Stimulated activated CD4-positive, alpha-beta T cell treated with anti-CD3 and anti-CD28 coated beads, Interleukin-15, amount 100 ng/mL, for 24 hours (primary cell): ENCODE data around the gene KRTAP4-2.
"Not testable (repeated sequence)": the region's sequence is repeated elsewhere in the genome, so short reads cannot be mapped to it uniquely, and the experiment has no call there.

ENCODE experiments used
- DNase-seq: peaks from one replicate; pipeline ENCODE4 v3.0.0-alpha.2; 2020

The KRTAP4-2 gene

DNA sequence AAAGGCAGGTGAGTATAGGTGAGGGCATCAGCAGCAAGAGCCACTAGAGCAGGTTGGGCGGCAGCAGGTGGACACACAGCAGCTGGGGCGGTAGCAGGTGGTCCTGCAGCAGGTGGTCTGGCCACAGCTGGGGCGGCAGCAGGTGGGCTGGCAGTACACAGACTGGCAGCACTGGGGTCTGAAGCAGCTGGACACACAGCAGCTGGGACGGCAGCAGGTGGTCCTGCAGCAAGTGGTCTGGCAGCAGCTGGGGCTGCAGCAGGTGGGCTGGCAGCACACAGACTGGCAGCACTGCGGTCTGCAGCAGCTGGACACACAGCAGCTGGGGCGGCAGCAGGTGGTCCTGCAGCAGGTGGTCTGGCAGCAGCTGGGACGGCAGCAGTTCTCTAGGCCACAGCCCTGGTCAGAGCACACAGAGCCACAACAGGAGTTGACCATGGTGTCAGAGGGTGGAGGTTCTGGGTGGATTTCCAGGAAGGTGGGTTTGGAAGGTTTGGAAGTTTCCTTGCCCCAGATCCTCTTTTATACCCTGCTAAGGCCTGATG lies at the start of gene KRTAP4-2:
Gene KRTAP4-2 (minus strand): TSS at position 495 of the 545 bp plus-strand sequence. CDS start 57 bp downstream, at position 438.
- no peak for DNase-seq

DNA sequence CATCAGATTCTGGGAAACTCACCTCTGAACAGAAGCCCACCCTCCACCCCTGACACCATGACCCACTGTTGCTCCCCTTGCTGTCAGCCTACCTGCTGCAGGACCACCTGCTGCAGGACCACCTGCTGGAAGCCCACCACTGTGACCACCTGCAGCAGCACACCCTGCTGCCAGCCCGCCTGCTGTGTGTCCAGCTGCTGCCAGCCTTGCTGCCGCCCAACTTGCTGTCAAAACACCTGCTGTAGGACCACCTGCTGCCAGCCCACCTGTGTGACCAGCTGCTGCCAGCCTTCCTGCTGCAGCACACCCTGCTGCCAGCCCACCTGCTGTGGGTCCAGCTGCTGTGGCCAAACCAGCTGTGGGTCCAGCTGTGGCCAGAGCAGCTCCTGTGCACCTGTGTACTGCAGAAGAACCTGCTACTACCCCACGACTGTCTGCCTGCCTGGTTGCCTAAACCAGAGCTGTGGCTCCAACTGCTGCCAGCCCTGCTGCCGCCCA lies 48.6 kb upstream of the KRTAP4-2 start, which contains the start of gene KRTAP9-2:
Gene KRTAP9-2 (plus strand): TSS at position 51 of the 498 bp plus-strand sequence. CDS start 7 bp downstream, at position 58.
- DNase-seq, result not testable (repeated sequence)

DNA sequence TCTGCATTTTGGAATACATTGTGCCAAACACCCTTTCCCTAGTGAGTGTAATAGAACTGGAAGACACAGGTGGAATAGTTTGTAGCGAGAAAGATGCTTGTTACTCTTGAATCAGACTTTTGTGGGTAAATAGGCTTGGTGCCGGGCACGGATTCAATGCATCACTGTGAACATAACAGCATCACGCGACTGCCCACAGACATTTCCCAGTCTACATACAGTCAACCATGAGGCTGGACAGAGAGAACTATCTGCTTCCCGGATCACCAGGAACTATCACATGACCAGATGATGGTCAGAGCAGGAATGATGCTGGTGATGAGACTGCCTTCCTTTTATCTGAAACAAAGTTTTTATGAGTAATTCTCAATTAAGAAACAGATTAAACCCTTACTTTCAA lies 48.0 kb upstream of the KRTAP4-2 start:
- DNase-seq, result no peak

DNA sequence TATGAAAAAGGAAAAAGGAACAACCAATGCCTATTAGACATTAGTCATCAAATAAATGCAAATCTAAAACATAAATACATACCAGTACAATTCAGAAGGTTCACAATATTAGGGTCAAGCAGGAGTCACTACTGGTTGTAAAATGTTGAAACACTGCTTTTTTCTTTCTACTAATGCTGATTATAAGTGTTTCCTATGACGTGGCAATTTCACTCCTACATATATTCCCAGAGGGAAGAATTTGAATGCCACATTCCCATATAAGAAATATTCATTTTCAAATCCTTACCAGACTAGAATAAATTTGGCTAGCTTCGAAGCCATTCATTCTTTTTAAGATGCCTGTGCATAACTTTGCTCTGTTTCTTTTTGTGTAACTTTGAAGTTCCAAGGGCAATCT lies 45.8 kb upstream of the KRTAP4-2 start:
- no peak for DNase-seq

DNA sequence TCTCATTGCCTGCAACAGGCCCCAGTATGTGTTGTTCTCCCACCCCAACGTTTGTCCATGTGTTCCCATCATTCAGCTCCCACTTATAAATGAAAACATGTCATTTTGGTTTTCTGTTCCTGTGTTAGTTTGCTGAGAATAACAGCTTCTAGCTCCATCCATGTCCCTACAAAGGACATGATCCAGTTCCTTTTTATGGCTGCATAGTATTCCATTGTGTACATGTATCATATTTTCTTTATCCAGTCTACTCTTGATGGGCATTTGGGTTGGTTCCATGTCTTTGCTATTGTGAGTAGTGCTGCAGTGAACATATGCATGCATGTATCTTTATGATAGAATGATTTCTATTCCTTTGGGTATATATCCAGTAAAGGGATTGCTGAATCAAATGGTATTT lies 37.7 kb upstream of the KRTAP4-2 start:
- DNase-seq, result no peak

DNA sequence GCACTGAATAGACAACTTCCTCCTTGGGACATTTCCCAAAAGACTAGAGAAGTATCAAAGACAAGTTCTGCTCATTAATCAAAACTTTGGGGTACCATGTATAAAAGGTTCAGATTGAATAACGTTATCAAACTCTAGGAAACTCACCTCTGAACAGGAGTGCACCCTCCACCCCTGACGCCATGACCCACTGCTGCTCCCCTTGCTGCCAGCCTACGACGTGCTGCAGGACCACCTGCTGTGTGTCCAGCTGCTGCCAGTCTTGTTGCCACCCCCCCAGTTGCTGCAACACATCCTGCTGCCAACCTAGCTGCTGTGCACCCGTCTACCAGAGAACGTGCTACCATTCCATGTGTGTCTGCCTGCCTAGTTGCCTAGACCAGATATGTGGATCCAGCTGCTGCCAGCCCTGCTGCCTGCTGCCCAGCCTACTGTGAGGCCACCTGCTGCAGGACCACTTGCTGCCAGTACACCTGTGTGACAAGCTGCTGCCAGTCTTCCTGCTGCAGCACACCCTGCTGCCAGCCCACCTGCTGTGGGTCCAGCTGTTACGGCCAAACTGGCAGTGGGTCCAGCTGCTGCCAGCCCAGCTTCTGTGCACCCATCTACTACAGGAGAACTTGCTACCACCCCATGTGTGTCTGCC lies 34.6 kb upstream of the KRTAP4-2 start:
- no peak for DNase-seq

DNA sequence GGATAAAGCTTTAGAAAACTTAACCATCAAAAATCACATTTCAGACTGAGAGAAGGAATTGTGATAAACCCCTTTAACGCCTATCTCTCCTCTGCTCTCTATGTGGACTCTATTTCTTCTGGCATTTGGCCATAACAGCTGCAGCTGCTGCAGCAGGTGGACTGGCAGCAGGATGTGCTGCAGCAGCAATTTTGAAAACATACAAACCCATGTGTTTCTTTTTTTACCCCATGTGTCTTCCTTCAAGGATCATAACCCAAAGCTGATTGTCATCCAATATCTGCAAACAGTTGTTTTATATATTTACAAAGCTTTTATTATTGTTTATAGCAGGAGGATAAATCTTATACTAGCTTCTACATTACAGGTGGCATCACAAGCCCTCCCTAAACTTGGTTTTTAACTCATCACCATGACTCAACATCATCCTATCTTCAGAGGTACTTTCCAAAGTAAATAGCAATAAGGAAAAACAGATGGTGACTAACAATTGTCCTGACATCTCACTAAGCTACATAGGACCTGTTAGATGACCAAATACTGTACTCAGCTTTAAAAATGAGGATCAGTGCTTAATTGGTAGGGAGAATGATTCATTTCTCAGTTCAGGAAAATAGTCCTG lies 33.9 kb upstream of the KRTAP4-2 start:
- no peak for DNase-seq

DNA sequence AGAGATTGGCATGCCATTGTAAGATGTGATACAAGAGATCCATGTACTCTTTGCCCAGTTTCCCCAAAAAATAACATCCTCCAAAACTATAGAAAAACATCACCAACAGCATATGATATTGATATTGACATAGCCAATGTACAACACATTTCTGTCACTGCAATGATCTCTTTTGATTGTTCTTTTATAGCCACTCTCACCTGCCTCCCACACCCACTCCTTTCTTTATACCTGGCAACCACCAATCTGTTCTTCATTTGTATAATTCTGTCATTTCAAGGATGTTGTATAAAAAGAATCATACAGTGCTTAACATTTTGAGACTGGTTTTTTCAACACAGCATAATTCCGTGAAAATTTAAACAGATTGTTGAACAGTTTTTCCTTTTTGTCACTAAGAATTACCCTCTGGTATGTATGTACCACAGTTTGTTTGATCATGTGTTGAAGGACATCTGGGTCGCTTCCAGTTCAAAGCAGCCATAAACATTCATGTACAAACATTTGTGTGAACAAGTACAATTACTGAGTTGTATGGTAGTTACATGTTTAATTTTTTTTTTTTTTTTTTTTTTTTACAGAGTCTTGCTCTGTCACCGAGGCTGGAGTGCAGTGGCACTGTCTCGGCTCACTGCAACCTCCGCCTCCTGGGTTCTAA lies 21.5 kb upstream of the KRTAP4-2 start:
- no peak for DNase-seq

DNA sequence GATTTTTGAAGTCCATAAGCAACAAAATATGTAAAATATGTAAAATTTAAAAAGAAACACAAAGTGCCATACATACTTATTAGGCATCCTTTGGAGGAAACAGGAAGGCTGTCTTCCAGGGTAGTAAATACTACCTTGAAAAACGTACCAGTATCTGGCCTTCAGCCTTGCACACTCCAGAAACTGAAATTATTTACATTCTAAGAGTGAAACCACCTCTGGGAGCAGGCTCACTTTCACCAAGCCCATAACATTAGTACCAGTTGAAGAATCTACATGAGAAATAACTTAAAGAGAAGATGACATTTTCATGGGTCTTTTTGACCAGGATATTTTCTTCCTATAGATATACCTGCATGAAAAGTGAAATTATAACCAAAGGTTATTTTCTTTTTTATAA lies 18.0 kb upstream of the KRTAP4-2 start:
- no peak for DNase-seq

DNA sequence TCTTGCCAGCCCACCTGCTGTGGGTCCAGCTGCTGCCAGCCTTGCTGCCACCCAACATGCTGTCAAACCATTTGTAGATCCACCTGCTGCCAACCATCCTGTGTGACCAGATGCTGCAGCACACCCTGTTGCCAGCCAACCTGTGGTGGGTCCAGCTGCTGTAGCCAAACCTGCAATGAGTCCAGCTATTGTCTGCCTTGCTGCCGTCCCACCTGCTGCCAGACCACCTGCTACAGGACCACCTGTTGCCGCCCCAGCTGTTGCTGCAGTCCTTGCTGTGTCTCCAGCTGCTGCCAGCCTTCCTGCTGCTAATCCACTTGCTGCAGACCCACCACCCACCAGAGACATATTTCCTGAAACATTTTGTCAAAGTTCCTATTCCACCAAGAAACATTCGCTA lies 12.3 kb upstream of the KRTAP4-2 start:
- no peak for DNase-seq

DNA sequence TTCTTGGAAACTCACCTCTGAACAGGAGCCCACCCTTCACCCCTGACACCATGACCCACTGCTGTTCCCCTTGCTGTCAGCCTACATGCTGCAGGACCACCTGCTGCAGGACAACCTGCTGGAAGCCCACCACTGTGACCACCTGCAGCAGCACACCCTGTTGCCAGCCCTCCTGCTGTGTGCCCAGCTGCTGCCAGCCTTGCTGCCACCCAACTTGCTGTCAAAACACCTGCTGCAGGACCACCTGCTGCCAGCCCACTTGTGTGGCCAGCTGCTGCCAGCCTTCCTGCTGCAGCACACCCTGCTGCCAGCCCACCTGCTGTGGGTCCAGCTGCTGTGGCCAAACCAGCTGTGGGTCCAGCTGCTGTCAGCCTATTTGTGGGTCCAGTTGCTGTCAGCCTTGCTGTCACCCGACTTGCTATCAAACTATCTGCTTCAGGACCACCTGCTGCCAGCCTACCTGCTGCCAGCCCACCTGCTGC lies 11.9 kb upstream of the KRTAP4-2 start, which contains the start of gene KRTAP9-1:
Gene KRTAP9-1 (plus strand): TSS at position 51 of the 482 bp plus-strand sequence. CDS start 0 bp downstream, at position 51.
- not testable (repeated sequence) for DNase-seq

DNA sequence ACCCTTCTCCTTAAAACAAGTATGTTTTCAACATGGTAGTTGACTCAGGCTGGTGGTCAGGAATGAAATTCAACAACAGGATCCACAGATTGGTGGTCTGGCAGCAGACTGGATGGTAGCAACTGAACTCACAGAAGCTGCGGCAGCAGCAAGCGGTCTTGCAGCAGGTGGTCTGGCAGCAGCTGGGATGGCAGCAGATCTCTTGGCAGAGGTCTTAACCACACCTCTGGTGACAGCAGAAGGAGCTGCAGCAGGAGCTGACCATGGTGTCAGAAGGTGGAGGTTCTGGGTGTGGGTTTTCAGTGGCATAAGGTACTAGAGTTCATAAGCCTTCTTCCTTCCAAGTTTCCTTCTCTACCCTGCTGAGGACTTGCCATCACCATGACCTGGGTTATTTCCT lies 8.9 kb upstream of the KRTAP4-2 start:
- DNase-seq, result no peak

DNA sequence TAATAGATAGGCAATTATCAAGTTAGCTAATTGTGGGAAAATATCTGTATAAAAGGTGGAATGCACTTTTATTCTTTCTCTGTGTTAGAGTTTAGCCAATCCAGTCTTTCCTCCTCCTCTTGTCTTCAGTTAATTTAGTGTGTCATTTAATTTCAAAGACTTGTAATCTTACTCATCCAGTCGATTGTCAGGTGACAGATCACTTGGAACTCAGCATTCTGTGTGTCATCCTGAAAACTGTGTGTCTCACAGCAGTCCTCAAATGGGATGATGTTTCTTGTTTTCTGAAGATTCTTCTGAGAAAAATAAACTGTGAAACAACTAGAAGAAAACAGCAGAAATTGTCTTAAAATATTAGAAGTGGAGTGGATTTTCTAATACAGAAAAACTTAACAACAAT lies 7.0 kb upstream of the KRTAP4-2 start:
- DNase-seq, result no peak

DNA sequence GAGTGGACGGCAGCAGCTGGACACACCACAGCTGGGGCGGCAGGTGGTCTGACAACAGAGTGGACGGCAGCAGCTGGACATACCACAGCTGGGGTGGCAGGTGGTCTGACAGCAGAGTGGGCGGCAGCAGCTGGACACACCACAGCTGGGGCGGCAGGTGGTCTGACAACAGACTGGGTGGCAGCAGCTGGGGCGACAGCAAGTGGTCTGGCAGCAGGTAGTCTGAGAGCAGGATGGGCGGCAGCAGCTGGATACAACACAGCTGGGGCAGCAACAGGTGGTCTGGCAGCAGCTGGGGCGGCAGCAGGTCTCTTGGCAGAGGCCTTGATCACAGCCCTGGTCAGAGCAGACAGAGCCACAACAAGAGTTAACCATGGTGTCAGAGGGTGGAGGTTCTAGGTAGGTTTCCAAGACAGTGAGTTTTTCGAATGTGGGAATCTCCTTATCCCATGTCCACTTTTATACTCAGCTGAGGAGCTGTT lies 6.5 kb upstream of the KRTAP4-2 start, which contains the start of gene KRTAP4-1:
Gene KRTAP4-1 (minus strand): TSS at position 432 of the 482 bp plus-strand sequence. CDS start 57 bp downstream, at position 375.
- no peak for DNase-seq

DNA sequence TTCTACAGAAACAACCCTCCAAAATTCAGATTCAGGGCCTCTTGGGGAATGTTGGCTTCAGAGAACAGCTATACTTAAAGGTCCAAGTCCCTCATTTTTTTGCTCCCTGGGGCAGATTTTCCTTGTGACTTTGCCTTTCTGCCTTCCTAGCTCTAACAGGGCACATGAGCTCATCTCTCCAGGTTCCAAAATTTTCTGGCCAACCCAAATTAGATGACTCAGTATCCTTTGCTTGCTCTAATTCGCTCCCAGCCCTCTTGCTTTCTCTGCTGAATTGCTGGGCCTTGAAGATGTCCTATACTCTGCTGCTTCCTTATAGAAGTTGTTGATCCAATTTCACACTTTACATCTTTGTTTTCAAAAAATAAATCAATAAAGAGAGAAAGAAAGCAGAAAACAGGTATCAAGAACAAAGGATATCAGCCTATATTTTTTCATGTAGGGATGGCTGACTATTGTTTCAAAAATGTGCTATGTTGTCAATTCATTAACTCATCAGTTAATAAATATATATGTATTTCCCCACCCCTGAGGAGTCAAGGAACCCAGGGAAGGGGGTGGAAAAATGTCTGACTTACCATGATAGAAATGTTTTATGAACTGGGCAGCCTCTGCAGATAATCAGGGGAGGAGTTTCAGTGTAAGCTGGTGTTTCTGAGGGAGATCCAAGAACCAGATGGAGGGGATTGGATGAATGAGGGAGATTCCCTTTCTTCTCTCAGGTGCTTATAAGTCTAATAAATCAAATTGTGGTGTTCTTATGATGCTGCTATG lies 1.0 kb upstream of the KRTAP4-2 start:
- DNase-seq, result no peak

DNA sequence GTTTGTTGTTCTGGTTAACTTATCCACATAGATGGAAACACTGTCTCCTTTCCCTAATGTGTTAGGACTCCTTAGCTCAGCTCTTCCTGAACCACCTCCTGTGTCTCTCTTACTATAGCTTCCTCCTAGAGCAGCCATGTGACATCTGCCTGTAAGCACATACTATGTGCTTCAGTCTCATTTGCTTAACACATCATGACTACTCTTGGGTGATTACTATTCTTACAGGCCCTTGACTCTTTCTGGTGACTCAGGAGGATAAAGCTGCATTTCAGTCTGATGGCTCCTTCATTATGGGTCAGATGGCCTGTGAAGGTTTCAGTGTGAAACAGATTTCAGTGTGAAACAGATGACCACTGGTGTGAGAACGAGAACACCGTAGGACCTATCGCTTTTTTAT lies 320 bp upstream of the KRTAP4-2 start:
- DNase-seq, result no peak

DNA sequence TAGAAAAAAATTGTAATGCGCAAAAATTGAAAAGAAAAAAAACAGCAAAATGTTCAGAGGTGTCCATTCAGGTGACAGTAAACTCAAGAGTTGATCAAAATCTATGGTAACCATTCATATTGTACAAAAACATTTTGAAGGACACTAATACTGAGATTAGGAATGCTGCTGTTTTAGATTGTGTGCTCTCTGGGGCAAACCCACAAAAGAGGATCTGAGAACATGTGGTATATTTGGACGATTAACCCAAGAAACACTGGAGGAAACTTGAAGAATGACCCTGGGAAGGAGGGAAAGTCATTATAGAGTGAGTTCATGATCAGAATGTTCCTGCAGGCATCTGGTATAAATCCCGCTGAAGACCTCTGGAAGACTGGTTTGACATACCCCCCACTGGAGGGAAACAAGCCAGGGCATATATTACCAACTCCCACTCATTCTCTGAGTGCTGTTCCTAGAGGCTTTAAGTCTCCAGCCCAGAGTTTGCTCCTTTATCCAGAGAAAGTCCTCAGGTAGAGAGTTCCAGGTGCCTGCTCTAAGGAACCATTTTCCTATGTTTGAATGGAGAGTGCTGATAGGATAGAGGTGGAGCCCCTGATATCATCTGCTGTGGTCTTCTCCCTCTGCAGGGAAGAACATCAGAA lies 1.2 kb downstream of the KRTAP4-2 start:
- DNase-seq, result no peak

DNA sequence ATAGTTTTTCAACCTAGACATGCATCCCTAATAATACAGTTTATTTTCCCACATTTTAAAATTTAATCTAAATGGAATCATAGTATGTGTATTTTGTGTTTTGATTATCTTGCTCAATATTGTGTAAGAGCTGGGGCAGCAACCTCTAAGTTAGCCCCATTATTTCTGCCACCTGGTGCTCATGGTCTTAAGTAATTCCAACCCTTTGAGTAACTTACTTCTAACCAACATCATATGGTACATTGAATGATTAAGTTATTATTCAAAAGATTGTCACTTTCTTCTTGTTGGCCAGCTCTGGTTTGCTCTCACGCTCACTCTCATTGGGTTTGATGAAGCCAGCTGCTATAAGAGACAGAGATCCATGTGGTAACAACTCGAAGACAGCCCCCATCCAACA lies 6.1 kb downstream of the KRTAP4-2 start:
- DNase-seq, result no peak

DNA sequence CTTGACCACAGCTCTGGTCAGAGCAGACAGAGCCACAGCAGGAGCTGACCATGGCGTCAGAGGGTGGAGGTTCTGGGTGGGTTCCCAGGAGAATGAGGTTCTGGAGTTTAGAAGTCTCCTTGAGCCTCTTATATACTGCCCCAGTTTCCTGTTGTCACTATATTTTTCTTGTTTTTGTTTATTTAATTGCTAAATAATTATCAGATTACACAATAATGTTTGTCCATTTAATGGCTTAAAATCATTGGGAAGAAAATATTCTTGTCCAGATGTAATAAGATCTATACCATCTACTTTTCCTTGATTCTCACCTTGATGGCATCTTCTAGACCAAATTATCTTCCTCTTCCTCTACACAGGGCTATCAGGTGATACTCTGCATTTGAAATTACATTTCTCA lies 9.9 kb downstream of the KRTAP4-2 start, which contains the start of gene KRTAP4-3:
Gene KRTAP4-3 (minus strand): TSS at position 101 of the 400 bp plus-strand sequence. CDS start 49 bp downstream, at position 52.
- no peak for DNase-seq

DNA sequence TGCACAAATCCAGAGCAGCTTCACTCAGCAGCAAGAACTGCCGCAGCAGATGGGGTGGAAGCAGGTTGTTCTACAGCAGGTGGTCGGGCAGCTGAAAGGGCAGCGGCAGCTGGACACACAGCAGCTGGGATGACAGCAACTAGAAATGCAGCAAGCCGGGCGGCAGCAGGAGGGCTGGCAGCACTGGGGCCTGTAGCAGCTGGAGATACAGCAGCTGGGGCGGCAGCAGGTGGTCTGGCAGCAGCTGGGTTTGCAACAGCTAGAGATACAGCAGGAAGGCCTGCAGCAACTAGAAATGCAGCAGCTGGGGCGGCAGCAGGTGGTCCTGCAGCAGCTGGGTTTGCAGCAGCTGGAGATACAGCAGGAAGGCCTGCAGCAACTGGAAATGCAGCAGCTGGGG lies 10.5 kb downstream of the KRTAP4-2 start:
- no peak for DNase-seq

DNA sequence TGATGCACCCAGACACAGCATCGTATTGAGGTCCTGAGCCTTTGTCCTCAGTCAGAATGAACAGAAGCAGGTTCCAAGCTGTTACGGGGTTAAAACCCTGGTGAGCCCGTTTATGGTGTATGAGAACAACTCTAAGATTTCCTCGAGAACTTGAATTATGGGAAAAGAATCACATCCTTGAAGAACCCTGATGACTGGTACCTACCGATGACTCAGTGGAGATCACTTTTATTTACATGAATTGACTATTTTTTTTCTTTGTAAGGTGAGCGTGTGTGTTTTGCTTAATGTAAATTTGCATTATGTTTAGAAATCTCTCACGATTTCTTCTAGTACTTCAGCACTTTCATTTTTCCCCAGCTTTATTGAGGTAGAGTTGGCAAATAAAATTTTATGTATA lies 14.2 kb downstream of the KRTAP4-2 start:
- DNase-seq, result no peak

DNA sequence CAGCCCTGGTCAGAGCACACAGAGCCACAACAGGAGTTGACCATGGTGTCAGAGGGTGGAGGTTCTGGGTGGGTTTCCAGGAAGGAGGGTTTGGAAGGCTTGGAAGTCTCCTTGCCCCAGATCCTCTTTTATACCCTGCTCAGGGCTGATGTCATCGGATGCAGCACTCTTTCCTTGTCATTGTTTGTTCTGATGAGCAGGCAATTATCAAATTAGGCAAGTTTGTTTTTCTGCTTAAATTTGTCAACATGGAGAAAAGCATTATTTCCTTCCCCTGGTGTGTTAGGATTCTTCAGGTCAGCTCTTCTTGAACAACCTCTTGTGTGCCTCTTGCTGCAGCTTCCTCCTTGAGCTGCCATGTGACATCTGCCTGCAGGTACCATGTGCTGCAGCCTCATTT lies 17.4 kb downstream of the KRTAP4-2 start, which contains the start of gene KRTAP4-4:
Gene KRTAP4-4 (minus strand): TSS at position 101 of the 400 bp plus-strand sequence. CDS start 57 bp downstream, at position 44.
- DNase-seq, result no peak
